Measurements from ENCODE around the gene KDM2B. TPM values are rescaled to one million over a fixed set of nuclear protein-coding genes. Genes with fewer than 3 reads are reported as not detected.

Gene KDM2B
- total and polyA plus RNA-seq, 2 donors (not counting 3 experiments of a cell fraction or from before 2014, with no cell fraction given), result 26.8 to 37.3 TPM

DNA sequence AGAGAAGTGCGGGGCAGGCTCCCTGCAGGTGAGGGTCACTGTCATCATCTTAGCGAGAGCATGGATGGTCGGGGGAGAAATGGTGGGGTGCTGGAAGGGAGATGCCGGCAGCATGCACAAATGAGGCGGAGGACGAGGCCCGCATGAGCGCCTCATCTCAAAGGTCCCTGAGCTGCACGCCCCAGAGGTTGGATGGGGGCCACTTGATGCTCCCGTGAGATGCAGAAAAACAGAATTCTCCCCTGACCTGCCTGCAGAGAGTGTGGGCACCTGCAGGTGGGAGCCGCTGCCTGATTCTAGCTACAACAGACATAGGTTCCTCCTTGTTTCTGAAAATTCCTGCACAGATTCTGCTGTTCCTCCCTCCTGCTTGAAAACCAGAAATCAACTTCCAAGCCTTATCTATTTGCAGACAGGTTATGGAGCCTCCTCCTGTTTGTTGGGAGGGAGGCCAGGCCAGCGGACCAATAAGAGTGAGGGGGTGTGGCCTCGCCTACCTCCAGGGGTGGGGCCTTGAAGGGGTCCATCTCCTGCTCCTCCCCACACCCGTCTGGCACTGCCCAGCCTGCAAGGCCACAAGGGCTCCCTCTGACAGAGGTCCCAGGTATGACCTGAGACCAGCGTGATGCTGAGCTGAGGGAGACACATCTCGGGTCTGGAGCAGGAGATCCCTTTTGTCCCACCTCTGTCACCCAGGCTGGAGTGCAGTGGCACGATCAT is 67.2 kb downstream of the KDM2B start:
- no peaks in the 10 kb centered on the region for H4K20me1 ChIP-seq (replicated peaks; ENCODE audit: control insufficient read depth, extremely low read depth, insufficient read depth, low read length)
- no peak overlapping the region for H3K9ac ChIP-seq (replicated peaks; ENCODE audit: extremely low read depth, insufficient read depth, low read length)
- FAIRE-seq, result no peak
- H3K27ac ChIP-seq (ENCODE audit: insufficient read depth, low read depth, low read length), result no peak overlapping the region
- POLR2A ChIA-PET, result no interaction called here
- H3K4me1 ChIP-seq (ENCODE audit: control insufficient read depth, extremely low read depth, insufficient read depth, low read length), result no peaks in the 10 kb centered on the region
- TF ChIP-seq POLR2A (IDR thresholded peaks at IDR 0.05; ENCODE audit: low read depth, low read length) (no peak), EZH2 (IDR thresholded peaks at IDR 0.05; ENCODE audit: borderline replicate concordance, low read depth, low read length, severe bottlenecking) (no peak), POLR2AphosphoS5 (IDR thresholded peaks at IDR 0.05; ENCODE audit: insufficient read depth, low read depth, low read length) (no peak), JUN (IDR thresholded peaks at IDR 0.05; ENCODE audit: borderline replicate concordance, insufficient read depth, insufficient read length, low read depth) (no peak), FOS (IDR thresholded peaks at IDR 0.05; ENCODE audit: borderline replicate concordance, insufficient read depth, low read length) (no peak), MYC (IDR thresholded peaks at IDR 0.05; ENCODE audit: low read depth, low read length) (no peak), GATA2 (IDR thresholded peaks at IDR 0.05; ENCODE audit: insufficient read depth, insufficient read length, low read depth, low read length) (no peak)
- TF ChIP-seq, protein P1, sequence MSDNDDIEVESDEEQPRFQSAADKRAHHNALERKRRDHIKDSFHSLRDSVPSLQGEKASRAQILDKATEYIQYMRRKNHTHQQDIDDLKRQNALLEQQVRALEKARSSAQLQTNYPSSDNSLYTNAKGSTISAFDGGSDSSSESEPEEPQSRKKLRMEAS (IDR thresholded peaks at IDR 0.05; ENCODE audit: insufficient read depth, insufficient read length), result no peak
- TF ChIP-seq, protein P2, sequence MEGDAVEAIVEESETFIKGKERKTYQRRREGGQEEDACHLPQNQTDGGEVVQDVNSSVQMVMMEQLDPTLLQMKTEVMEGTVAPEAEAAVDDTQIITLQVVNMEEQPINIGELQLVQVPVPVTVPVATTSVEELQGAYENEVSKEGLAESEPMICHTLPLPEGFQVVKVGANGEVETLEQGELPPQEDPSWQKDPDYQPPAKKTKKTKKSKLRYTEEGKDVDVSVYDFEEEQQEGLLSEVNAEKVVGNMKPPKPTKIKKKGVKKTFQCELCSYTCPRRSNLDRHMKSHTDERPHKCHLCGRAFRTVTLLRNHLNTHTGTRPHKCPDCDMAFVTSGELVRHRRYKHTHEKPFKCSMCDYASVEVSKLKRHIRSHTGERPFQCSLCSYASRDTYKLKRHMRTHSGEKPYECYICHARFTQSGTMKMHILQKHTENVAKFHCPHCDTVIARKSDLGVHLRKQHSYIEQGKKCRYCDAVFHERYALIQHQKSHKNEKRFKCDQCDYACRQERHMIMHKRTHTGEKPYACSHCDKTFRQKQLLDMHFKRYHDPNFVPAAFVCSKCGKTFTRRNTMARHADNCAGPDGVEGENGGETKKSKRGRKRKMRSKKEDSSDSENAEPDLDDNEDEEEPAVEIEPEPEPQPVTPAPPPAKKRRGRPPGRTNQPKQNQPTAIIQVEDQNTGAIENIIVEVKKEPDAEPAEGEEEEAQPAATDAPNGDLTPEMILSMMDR (IDR thresholded peaks at IDR 0.05; ENCODE audit: extremely low read depth in 1 of 2, insufficient read depth in 1 of 2, low read depth in 1 of 2, low read length in 2 of 2), result no peak
- H3K36me3 ChIP-seq (ENCODE audit: control insufficient read depth in 2 of 2, extremely low read depth in 1 of 2, insufficient read depth in 2 of 2, low read length in 2 of 2), result peaks cover 0 to 2% of the 10 kb centered on the region in 2 experiments
- no peak overlapping the region for H3K4me3 ChIP-seq (replicated peaks in 1 of 3; ENCODE audit: insufficient read depth in 1 of 3, low read depth in 1 of 3, low read length in 3 of 3)
- no peak overlapping the region for H3K4me2 ChIP-seq (ENCODE audit: insufficient read depth, low read length)
- H3K27me3 ChIP-seq (ENCODE audit: control insufficient read depth in 2 of 2, insufficient read depth in 2 of 2, low read length in 2 of 2), result no peaks in the 10 kb centered on the region
- no peak overlapping the region for H2AFZ ChIP-seq (ENCODE audit: low read depth, low read length)
- BruUV-seq (replicated peaks), result no TSS peak
- intact Hi-C loops (cut with micrococcal nuclease), result no loop called here
- no peak for DNase-seq (ENCODE audit: low read depth, low spot score)
- H3K79me2 ChIP-seq (ENCODE audit: control insufficient read depth, insufficient read depth, low read length), result no peaks in the 10 kb centered on the region
- H3K9me1 ChIP-seq (replicated peaks; ENCODE audit: control insufficient read depth, extremely low read depth, insufficient read depth, low read length), result no peaks in the 10 kb centered on the region
- CTCF ChIA-PET, result no interaction called here
- H3K9me3 ChIP-seq (replicated peaks; ENCODE audit: control insufficient read depth, insufficient read depth, low read length), result no peaks in the 10 kb centered on the region
- dilution Hi-C loops (cut with MboI; ENCODE audit: extremely low pct_ligation_motif_present, low sequenced_read_pairs), result no loop called here
